OCI-LY3 (cell line): ENCODE data around the gene VHLL.

Source experiments
- EZH2phosphoT487 ChIP-seq: fragments of 200-600 bp; shearing (Covaris generic); IDR thresholded peaks from 2 replicates; pipeline ENCODE4 v1.6.1; 2018; ENCODE audit warnings: antibody characterized with exemption, mixed run types, low read depth
- TF ChIP-seq, protein P1 (sequence below): fragments of 200-600, 300-600 bp; sonication (generic); IDR thresholded peaks from 2 replicates; pipeline ENCODE4 v1.5.1; 2014; ENCODE audit warnings: antibody characterized with exemption, low read length, low read depth

DNA sequence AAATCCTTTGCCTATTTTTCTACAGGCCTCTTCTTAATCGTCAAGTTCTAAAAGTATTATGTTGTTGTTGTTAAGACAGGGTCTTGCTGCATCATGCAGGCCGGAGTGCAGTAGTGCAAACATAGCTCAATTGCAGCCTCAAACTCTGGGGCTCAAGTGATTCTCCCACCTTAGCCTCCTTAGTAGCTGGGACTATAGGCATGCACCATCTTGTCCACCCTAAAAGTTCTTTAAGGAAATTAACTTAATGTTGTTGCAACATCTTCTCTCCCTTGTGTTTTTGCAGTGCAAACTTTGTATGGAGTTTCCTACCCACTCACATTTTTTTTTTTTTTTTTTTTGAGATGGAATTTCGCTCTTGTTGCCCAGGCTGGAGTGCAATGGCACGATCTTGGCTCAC, 4.1 kb upstream of the VHLL start:
- TF ChIP-seq, protein P1, sequence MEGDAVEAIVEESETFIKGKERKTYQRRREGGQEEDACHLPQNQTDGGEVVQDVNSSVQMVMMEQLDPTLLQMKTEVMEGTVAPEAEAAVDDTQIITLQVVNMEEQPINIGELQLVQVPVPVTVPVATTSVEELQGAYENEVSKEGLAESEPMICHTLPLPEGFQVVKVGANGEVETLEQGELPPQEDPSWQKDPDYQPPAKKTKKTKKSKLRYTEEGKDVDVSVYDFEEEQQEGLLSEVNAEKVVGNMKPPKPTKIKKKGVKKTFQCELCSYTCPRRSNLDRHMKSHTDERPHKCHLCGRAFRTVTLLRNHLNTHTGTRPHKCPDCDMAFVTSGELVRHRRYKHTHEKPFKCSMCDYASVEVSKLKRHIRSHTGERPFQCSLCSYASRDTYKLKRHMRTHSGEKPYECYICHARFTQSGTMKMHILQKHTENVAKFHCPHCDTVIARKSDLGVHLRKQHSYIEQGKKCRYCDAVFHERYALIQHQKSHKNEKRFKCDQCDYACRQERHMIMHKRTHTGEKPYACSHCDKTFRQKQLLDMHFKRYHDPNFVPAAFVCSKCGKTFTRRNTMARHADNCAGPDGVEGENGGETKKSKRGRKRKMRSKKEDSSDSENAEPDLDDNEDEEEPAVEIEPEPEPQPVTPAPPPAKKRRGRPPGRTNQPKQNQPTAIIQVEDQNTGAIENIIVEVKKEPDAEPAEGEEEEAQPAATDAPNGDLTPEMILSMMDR: no peak
- no peak for TF ChIP-seq EZH2phosphoT487
